Activated CD8-positive, alpha-beta T cell treated with anti-CD3 and anti-CD28 coated beads, Interleukin-2, amount 10 ng/mL, durations not matched to agents 7 days and 5 days (primary cell): Measurements from ENCODE around the gene CD164L2. TPM values are rescaled to one million over a fixed set of nuclear protein-coding genes. Genes with fewer than 3 reads are reported as not detected.

ENCODE experiments used
- ATAC-seq: fragments of 150-1000 bp; cut with Tn5 transposase; one replicate; pipeline ENCODE4 v1.10.0; 2021; ENCODE audit warnings: moderate library complexity
- CTCF ChIA-PET: fragments of 350-600 bp; sonication (Branson Sonifier 250); formaldehyde crosslinking; loops from one replicate; lab custom pipeline; 2021; ENCODE audit warnings: antibody characterized with exemption; lab: Charles Lee
- POLR2A ChIA-PET: fragments of 350-600 bp; sonication (Branson Sonifier 250); formaldehyde crosslinking; loops from one replicate; lab custom pipeline; 2021; ENCODE audit warnings: antibody characterized with exemption; lab: Charles Lee
- DNase-seq: peaks from one replicate; pipeline ENCODE4 v3.0.0-alpha.2; 2020
- H3K27ac Mint-ChIP-seq: one replicate; pipeline ENCODE4 v1.8.0; 2021; ENCODE audit warnings: mild to moderate bottlenecking, mixed read lengths
- H3K27me3 Mint-ChIP-seq: one replicate; pipeline ENCODE4 v1.8.0; 2021; ENCODE audit warnings: low read depth, mixed read lengths
- H3K36me3 Mint-ChIP-seq: one replicate; pipeline ENCODE4 v1.8.0; 2021; ENCODE audit warnings: low read depth, mixed read lengths
- H3K4me1 Mint-ChIP-seq: one replicate; pipeline ENCODE4 v1.8.0; 2021; ENCODE audit warnings: low read depth, mixed read lengths
- H3K4me3 Mint-ChIP-seq: one replicate; pipeline ENCODE4 v1.8.0; 2021; ENCODE audit warnings: mild to moderate bottlenecking, mixed read lengths
- H3K9me3 Mint-ChIP-seq: one replicate; pipeline ENCODE4 v1.8.0; 2022; ENCODE audit warnings: mixed read lengths; ENCODE audit not compliant: insufficient read depth
- total RNA-seq, 2 experiments: library from RNA; stranded (reverse); gene quantifications; one replicate each; pipeline ENCODE4 v1.2.3, GENCODE V29; 2021

The CD164L2 gene
- total RNA-seq, 2 experiments from 2014 or later = not detected

GRCh38 chr1:27405074-27405473 lies 21.9 kb upstream of the CD164L2 start:
- Mint-ChIP-seq H3K9me3 (no peaks in the 10 kb centered on the region), H3K36me3 (peaks cover 29% of the 10 kb centered on the region), H3K27me3 (no peaks in the 10 kb centered on the region), H3K4me1 (peaks cover 23% of the 10 kb centered on the region), H3K27ac (no peak overlapping the region), H3K4me3 (no peak overlapping the region)
- DNase-seq (no peak), ATAC-seq (no peak)
- CTCF ChIA-PET = interaction anchor here (1.1 to 5.0 kb wide), 2 partner anchors 12 to 152 kb away, joined by 4 to 32 read pairs; no protein-coding TSS in a partner anchor
- POLR2A ChIA-PET = no interaction called here

DNA sequence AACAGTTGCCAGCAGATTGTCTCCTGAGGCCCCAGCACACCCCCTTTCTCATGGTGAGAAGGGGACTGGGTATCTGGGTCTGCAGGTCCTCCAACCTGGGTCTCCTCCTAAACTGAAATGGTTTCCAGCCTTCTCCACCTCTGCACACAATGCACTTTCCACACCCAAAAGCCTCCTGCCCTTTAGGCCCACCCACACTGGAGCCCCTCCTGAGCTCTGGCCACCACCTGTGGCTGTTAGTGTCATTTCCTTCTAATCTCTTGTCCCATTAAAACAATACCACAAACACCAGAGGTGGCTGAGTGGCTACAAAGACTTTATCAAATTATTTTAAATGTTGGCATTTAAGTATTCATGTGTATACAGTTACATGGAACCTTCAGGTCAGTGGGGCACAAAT lies 20.8 kb upstream of the CD164L2 start:
- H3K4me3 Mint-ChIP-seq = no peak overlapping the region
- H3K4me1 Mint-ChIP-seq = peaks cover 23% of the 10 kb centered on the region
- H3K27me3 Mint-ChIP-seq = no peaks in the 10 kb centered on the region
- H3K9me3 Mint-ChIP-seq = no peaks in the 10 kb centered on the region
- DNase-seq (no peak), ATAC-seq (no peak)
- peaks cover 22% of the 10 kb centered on the region for H3K36me3 Mint-ChIP-seq
- peak overlapping the region; percentile 84 for H3K27ac Mint-ChIP-seq
- ChIA-PET CTCF (interaction anchor here (0.8 to 5.0 kb wide), 17 partner anchors 9 to 259 kb away, joined by 3 to 44 read pairs (median 5); partner anchors contain the start of gene AHDC1), POLR2A (interaction anchor here (0.6 to 1.9 kb wide), 3 partner anchors 61 to 121 kb away, joined by 3 to 4 read pairs (median 3); no protein-coding TSS in a partner anchor)

GRCh38 chr1:27403065-27403726 lies 20.1 kb upstream of the CD164L2 start:
- Mint-ChIP-seq H3K27me3 (no peaks in the 10 kb centered on the region), H3K27ac (peak overlapping the region; percentile 84), H3K36me3 (peaks cover 21% of the 10 kb centered on the region), H3K4me1 (peaks cover 23% of the 10 kb centered on the region), H3K4me3 (no peak overlapping the region), H3K9me3 (no peaks in the 10 kb centered on the region)
- DNase-seq (peak; percentile 46), ATAC-seq (peak; percentile 61)
- POLR2A ChIA-PET = interaction anchor here (0.7 to 1.9 kb wide), 5 partner anchors 60 to 873 kb away, joined by 3 to 4 read pairs (median 3); no protein-coding TSS in a partner anchor
- CTCF ChIA-PET = interaction anchor here (0.8 to 5.0 kb wide), 26 partner anchors 9 to 260 kb away, joined by 3 to 44 read pairs (median 5); partner anchors contain the start of genes AHDC1 and WASF2

GRCh38 chr1:27402349-27402754 lies 19.2 kb upstream of the CD164L2 start:
- DNase-seq = no peak
- H3K27me3 Mint-ChIP-seq = no peaks in the 10 kb centered on the region
- H3K36me3 Mint-ChIP-seq = peaks cover 13% of the 10 kb centered on the region
- no peak overlapping the region for H3K4me3 Mint-ChIP-seq
- no peak for ATAC-seq
- POLR2A ChIA-PET = interaction anchor here (1.0 to 1.9 kb wide), 3 partner anchors 122 to 260 kb away, joined by 3 to 4 read pairs (median 4); no protein-coding TSS in a partner anchor
- peaks cover 23% of the 10 kb centered on the region for H3K4me1 Mint-ChIP-seq
- H3K9me3 Mint-ChIP-seq = no peaks in the 10 kb centered on the region
- H3K27ac Mint-ChIP-seq = no peak overlapping the region
- CTCF ChIA-PET = interaction anchor here (0.8 to 5.0 kb wide), 20 partner anchors 12 to 260 kb away, joined by 3 to 44 read pairs (median 5); partner anchors contain the start of gene WASF2

DNA sequence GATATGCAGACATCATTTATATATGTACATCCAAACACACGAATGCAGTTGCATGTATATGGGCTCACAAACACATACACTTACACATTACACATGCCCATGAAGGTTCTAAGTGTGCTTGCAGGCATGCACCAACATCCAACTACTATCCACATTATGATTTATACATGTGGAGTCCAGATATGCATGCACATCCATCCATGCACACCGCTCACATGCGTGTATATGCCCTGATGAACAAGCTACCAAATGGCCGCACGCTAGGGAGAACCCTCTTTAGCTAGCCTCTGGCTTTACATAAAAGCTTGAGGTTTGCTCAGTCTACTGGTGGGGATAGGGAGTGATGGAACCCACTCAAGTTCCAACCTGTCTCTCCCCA lies 17.8 kb upstream of the CD164L2 start:
- no peak for DNase-seq
- Mint-ChIP-seq H3K36me3 (peaks cover 4% of the 10 kb centered on the region), H3K27me3 (no peaks in the 10 kb centered on the region), H3K27ac (no peak overlapping the region), H3K4me1 (peaks cover 22% of the 10 kb centered on the region), H3K4me3 (no peak overlapping the region), H3K9me3 (no peaks in the 10 kb centered on the region)
- POLR2A ChIA-PET = no interaction called here
- ATAC-seq = no peak
- CTCF ChIA-PET = interaction anchor here (1.0 to 5.0 kb wide), 5 partner anchors 16 to 206 kb away, joined by 4 to 44 read pairs (median 19); no protein-coding TSS in a partner anchor

DNA sequence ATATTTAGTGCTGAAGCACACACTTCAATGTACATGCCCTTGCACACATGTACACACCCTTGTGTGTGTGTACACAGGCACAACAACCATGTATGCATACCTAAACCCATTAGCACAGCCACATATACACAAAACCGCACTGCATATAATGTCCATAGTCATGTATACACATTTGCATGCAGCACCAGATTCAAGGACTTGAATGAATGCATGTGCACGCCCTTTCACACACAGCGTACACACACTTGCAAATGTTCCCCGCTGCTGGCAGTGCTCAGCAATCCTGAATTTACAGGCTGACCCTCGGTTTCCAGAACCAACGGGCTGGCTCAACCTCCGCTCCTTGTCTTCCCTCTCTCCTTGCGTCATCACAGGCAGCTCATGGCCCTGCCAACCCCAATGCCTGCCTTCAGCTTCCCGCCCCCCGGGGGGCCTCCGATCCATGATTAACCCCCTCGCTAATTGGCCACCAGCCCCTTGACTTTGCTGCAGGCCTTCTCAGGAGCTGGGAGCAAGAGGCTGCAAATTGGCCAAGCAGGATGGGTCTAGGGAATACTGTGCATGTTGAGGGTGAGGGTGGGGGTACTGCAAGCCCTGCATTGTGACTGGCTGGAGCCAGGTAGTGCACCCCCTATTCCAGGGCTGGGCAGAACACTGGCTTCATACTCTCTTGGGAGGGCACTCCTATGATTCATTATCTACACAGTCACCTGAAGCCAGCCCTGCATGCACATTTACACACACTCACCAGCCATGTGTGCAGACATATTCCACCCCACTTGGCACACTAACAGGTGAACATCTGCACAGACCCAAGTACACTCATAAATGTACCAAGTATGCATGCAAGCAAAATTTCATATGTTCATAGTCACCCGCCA lies 17.2 kb upstream of the CD164L2 start:
- POLR2A ChIA-PET = no interaction called here
- no peak overlapping the region for H3K27ac Mint-ChIP-seq
- H3K4me3 Mint-ChIP-seq = no peak overlapping the region
- CTCF ChIA-PET = interaction anchor here (1.0 to 7.4 kb wide), 4 partner anchors 43 to 207 kb away, joined by 5 to 266 read pairs (median 46); no protein-coding TSS in a partner anchor
- DNase-seq (no peak), ATAC-seq (no peak)
- H3K9me3 Mint-ChIP-seq = no peaks in the 10 kb centered on the region
- peaks cover 4% of the 10 kb centered on the region for H3K36me3 Mint-ChIP-seq
- H3K27me3 Mint-ChIP-seq = no peaks in the 10 kb centered on the region
- H3K4me1 Mint-ChIP-seq = peaks cover 25% of the 10 kb centered on the region

DNA sequence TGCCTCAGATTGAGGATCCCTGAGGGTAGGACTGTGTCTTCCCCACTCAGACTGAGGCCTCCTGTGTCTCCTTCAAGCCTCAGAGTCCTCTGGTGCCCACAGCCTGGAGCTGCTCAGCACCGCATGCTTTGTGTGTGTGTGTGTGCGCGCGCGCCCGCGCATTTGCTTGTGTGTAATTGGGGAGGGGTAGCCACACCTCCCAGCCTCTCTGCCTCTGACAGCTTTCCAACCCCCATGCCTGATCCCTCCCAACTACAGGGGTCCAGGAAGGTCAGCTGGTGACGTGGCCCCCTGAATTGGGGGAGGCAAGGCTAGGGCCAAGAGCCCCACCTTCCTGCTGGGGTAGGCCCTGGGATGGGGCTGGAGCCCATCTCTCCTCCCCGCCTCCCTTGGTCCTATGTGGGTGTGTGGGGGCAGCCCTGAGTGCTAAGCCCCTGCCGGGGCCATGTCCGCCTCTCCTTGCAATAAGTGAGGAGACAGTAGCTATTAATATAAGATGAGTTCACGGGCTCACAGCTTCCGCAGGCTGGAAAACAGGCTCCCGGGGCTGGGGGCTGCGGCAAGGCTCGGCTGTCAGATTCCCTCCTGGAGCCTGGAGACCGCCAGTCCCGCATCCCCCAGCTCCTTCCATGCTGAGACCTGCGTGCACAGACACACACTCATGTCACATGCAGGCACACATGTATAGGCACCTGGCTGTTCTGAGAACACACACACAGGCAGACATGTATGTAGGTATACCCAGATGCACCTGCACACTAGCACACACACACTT lies 16.3 kb upstream of the CD164L2 start:
- H3K4me3 Mint-ChIP-seq = no peak overlapping the region
- H3K9me3 Mint-ChIP-seq = no peaks in the 10 kb centered on the region
- CTCF ChIA-PET = interaction anchor here (1.1 to 7.4 kb wide), 5 partner anchors 33 to 207 kb away, joined by 3 to 266 read pairs (median 7); partner anchors contain the start of gene MAP3K6
- ATAC-seq = no peak
- H3K36me3 Mint-ChIP-seq = peaks cover 4% of the 10 kb centered on the region
- POLR2A ChIA-PET = no interaction called here
- peaks cover 27% of the 10 kb centered on the region for H3K4me1 Mint-ChIP-seq
- H3K27me3 Mint-ChIP-seq = no peaks in the 10 kb centered on the region
- DNase-seq = no peak
- H3K27ac Mint-ChIP-seq = no peak overlapping the region

DNA sequence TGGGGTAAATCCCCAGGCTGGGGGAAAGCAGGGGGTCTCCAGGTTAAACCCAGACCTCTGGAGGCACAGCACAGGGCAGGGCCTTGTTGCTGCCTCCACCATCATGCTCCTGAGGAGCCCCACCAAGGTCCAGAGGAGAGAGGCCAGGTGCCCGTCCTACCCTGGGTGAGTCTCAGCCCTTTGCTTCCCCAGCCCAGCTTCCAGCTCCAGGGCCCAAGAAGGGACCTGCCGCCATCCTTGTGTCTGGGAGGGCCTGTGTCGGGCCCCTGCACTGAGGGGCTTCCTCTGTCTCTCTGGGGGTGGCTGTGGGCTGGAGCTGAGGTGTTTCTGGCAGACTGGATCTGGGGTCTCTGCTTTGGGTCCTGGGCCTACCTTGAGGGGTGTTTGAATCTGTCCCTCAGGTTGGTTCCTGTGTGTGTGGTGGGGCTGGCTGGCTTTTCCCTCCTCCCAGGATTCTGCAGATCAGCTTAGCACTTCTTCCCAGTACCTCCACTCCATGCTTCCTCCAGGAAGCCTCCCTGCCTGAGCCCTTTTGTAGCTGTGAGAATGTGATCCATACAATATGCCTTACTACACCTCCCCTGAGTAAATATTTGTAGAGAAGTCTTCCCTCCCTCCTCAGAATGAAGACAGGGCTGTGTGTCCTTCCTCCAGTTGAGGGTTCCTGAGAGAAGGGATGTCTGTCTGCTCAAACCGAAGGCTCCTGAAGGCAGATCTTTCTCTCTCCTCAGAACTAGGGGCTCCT lies 15.4 kb upstream of the CD164L2 start:
- CTCF ChIA-PET = interaction anchor here (0.5 to 7.4 kb wide), 9 partner anchors 11 to 264 kb away, joined by 3 to 266 read pairs (median 6); partner anchors contain the start of gene MAP3K6
- H3K36me3 Mint-ChIP-seq = no peaks in the 10 kb centered on the region
- H3K4me3 Mint-ChIP-seq = no peak overlapping the region
- ATAC-seq (no peak), DNase-seq (no peak)
- H3K9me3 Mint-ChIP-seq = no peaks in the 10 kb centered on the region
- H3K4me1 Mint-ChIP-seq = peaks cover 19% of the 10 kb centered on the region
- POLR2A ChIA-PET = interaction anchor here (0.8 kb wide), 1 partner anchor 209 kb away, joined by 3 read pairs; no protein-coding TSS in a partner anchor
- H3K27ac Mint-ChIP-seq = no peak overlapping the region
- H3K27me3 Mint-ChIP-seq = no peaks in the 10 kb centered on the region

DNA sequence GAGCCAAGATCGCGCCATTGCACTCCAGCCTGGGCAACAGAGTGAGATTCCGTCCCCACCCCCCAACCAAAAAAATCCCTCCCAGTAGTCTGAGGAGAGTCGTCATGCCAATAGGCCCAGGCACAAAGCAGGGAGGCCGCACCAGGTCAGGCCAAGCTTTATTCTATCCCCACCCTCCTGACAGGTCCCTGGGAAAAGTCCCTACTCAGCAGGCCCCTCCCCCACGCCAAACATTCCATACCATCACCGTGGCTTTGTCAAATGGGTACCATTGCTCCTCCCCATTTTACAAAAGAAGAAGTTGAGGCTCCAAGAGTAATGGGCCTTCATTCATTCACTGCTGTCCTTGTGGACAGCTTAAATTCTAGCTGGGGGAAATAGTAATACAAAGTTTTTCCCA lies 14.6 kb upstream of the CD164L2 start:
- POLR2A ChIA-PET = interaction anchor here (0.8 to 1.4 kb wide), 2 partner anchors 56 to 210 kb away, joined by 3 to 4 read pairs; partner anchors contain the start of gene SYTL1
- no peak overlapping the region for H3K27ac Mint-ChIP-seq
- DNase-seq (no peak), ATAC-seq (no peak)
- CTCF ChIA-PET = interaction anchor here (0.7 to 7.4 kb wide), 12 partner anchors 10 to 265 kb away, joined by 3 to 266 read pairs (median 6); no protein-coding TSS in a partner anchor
- H3K27me3 Mint-ChIP-seq = no peaks in the 10 kb centered on the region
- H3K4me1 Mint-ChIP-seq = peaks cover 17% of the 10 kb centered on the region
- H3K4me3 Mint-ChIP-seq = no peak overlapping the region
- H3K9me3 Mint-ChIP-seq = no peaks in the 10 kb centered on the region
- H3K36me3 Mint-ChIP-seq = no peaks in the 10 kb centered on the region

GRCh38 chr1:27397110-27397509 lies 14.0 kb upstream of the CD164L2 start:
- no peak overlapping the region for H3K4me3 Mint-ChIP-seq
- no peaks in the 10 kb centered on the region for H3K36me3 Mint-ChIP-seq
- H3K27ac Mint-ChIP-seq = no peak overlapping the region
- ATAC-seq (no peak), DNase-seq (no peak)
- no peaks in the 10 kb centered on the region for H3K27me3 Mint-ChIP-seq
- no peaks in the 10 kb centered on the region for H3K9me3 Mint-ChIP-seq
- ChIA-PET CTCF (interaction anchor here (0.7 to 7.4 kb wide), 13 partner anchors 9 to 352 kb away, joined by 3 to 266 read pairs (median 5); no protein-coding TSS in a partner anchor), POLR2A (interaction anchor here (1.4 kb wide), 1 partner anchor 55 kb away, joined by 4 read pairs; the partner anchor contains the start of gene SYTL1)
- H3K4me1 Mint-ChIP-seq = peaks cover 15% of the 10 kb centered on the region
